HG03571 (cell line): ENCODE results near the gene OPRM1.

ENCODE experiments used
- ATAC-seq: cut with Tn5 transposase; IDR thresholded peaks from one replicate; pipeline ENCODE4 v1.9.1; 2021; ENCODE audit not compliant: unreplicated experiment

Gene OPRM1

GRCh38 chr6:154202958-154203357 is 163.9 kb downstream of the OPRM1 start:
- ATAC-seq = no peak

GRCh38 chr6:154206141-154206540 is 167.1 kb downstream of the OPRM1 start:
- ATAC-seq = no peak

GRCh38 chr6:154206996-154207395 is 168.0 kb downstream of the OPRM1 start:
- ATAC-seq = no peak

- ATAC-seq = no peak
Measured at GRCh38 chr6:154209555-154209954, 170.5 kb downstream of the OPRM1 start.

GRCh38 chr6:154210678-154211077 is 171.6 kb downstream of the OPRM1 start:
- no peak for ATAC-seq

- no peak for ATAC-seq
Measured at GRCh38 chr6:154213782-154214181, 174.7 kb downstream of the OPRM1 start.

GRCh38 chr6:154218301-154218700 is 179.3 kb downstream of the OPRM1 start:
- ATAC-seq = no peak

- ATAC-seq = no peak
Measured at GRCh38 chr6:154218787-154219186, 179.7 kb downstream of the OPRM1 start.

GRCh38 chr6:154219250-154219649 is 180.2 kb downstream of the OPRM1 start:
- no peak for ATAC-seq

- ATAC-seq = no peak
Measured at GRCh38 chr6:154222716-154223115, 183.7 kb downstream of the OPRM1 start.

GRCh38 chr6:154223296-154223695 is 184.3 kb downstream of the OPRM1 start:
- no peak for ATAC-seq

GRCh38 chr6:154226461-154226860 is 187.4 kb downstream of the OPRM1 start:
- ATAC-seq = no peak

- ATAC-seq = no peak
Measured at GRCh38 chr6:154227862-154228520, 189.0 kb downstream of the OPRM1 start.

- no peak for ATAC-seq
Measured at GRCh38 chr6:154228521-154228905, 189.5 kb downstream of the OPRM1 start.

- ATAC-seq = peak; percentile 72
Measured at GRCh38 chr6:154229786-154230185, 190.7 kb downstream of the OPRM1 start.

- no peak for ATAC-seq
Measured at GRCh38 chr6:154230393-154230792, 191.4 kb downstream of the OPRM1 start.

GRCh38 chr6:154230910-154231595 is 192.0 kb downstream of the OPRM1 start:
- no peak for ATAC-seq

- ATAC-seq = no peak
Measured at GRCh38 chr6:154232013-154232910, 193.2 kb downstream of the OPRM1 start.

- ATAC-seq = no peak
Measured at GRCh38 chr6:154233383-154233782, 194.3 kb downstream of the OPRM1 start.

GRCh38 chr6:154234019-154234772 is 195.2 kb downstream of the OPRM1 start:
- ATAC-seq = peak; percentile 62
